Measurements from ENCODE around the gene BMP3.

DNA sequence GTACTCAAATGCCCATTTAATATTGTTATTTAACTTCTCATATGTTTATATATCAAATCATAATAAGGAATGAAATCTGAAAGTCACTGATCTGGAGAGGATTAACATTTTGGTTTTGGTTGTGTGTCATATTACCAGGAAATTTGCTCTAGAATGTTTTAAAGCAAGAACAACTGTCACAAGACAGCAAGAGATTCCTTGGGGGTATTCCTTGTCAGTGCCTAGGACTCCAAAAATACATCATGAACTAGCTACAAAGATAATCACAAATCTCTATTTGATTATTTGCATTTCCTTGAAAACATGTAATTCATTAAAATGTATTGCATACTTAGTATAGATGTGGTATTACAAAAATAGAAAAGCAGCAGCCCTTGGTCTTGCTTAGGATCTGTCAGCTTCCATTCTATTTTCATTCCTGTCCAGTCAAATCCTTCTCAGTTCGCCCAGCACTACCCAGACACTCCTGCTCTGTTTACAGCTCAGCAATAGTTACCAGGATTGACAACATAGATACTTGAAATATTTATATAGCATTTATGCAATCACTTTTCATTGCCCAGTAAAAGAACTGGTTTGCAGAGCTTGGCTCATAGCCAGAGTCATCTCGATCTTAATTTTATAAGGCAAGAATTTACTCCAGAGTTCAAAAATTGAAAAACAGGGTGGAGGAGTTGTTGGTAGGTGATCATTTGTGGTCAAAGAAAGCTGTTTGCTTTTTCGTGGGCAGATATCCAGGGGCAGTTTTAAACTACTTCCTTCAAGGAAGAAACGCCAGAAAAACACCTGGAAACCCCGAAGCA, 9.2 kb upstream of the BMP3 start:
- TF ChIP-seq EZH2 (IDR thresholded peaks at IDR 0.05; ENCODE audit: low read length, unreplicated experiment) (no peak), EZH2phosphoT487 (IDR thresholded peaks at IDR 0.05; ENCODE audit: borderline replicate concordance, low read length) (no peak)
